HFFc6 (cell line): ENCODE results near the gene SLC26A11. TPM values are rescaled to one million over a fixed set of nuclear protein-coding genes. Genes with fewer than 3 reads are reported as not detected.

Experiments
- DNase-seq: peaks from one replicate; pipeline ENCODE4 v3.0.0-alpha.2; 2018
- H3K27ac Mint-ChIP-seq: 2 replicates; pipeline ENCODE4 v1.8.0; 2020; ENCODE audit warnings: mild to moderate bottlenecking, mixed read lengths
- H3K27me3 Mint-ChIP-seq: 2 replicates; pipeline ENCODE4 v1.8.0; 2021; ENCODE audit warnings: mild to moderate bottlenecking, moderate library complexity, mixed read lengths; ENCODE audit not compliant: insufficient read depth
- H3K36me3 Mint-ChIP-seq: 2 replicates; pipeline ENCODE4 v1.8.0; 2021; ENCODE audit warnings: low read depth, mixed read lengths
- H3K4me1 Mint-ChIP-seq: 2 replicates; pipeline ENCODE4 v1.8.0; 2020; ENCODE audit warnings: low read depth, mixed read lengths
- H3K4me3 Mint-ChIP-seq: 2 replicates; pipeline ENCODE4 v1.8.0; 2020; ENCODE audit warnings: mild to moderate bottlenecking, moderate library complexity, mixed read lengths
- H3K9me3 Mint-ChIP-seq: 2 replicates; pipeline ENCODE4 v1.8.0; 2020; ENCODE audit warnings: mild to moderate bottlenecking, mixed read lengths
- total RNA-seq, 6 experiments: library from RNA; stranded (reverse); fragmentation: NEBNext Ultra II Directional; extraction: Animal tissue kit (Norgen Biotek cat#: 25700); gene quantifications; 2 replicates in 1 of 6; 3 replicates in 5 of 6; pipeline ENCODE4 v1.2.3, GENCODE V29; 2021
- TF ChIP-seq, protein P1 (sequence below): fragments of 200-600 bp; sonication (generic); IDR thresholded peaks from 2 replicates; pipeline ENCODE4 v1.5.0; 2021; ENCODE audit warnings: antibody characterized with exemption, mild to moderate bottlenecking

The SLC26A11 gene
- total RNA-seq, 6 experiments from 2014 or later: 11.4 to 13.6 (median 12.5) TPM

DNA sequence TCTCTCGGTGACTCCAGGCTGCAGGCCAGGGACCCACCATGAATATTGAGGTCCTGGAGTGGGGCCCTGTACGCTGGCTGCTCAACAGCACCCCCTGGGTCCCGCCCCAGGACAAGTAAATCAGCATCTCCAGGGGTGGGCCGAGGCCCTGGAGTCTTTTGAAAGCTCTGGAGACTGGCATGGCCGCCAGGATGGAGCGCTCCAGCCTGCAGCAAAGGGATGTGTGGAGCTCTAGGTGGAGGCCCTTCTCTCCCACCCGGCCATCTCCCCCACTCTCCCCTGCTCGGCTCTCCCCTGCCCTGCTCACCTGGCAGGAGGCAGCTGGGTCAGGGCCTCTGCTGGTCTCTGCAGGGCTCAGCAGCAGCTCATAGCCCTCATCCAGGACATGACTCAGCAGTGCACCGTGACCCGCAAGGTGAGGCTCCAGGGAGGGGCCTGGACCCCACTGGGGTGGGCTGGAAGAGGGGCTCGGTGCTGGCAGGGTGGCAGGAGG, 16.7 kb upstream of the SLC26A11 start:
- Mint-ChIP-seq H3K9me3 (no peaks in the 10 kb centered on the region), H3K4me1 (no peaks in the 10 kb centered on the region), H3K27me3 (no peaks in the 10 kb centered on the region; the same call in none of the 2 replicates), H3K36me3 (no peaks in the 10 kb centered on the region), H3K27ac (no peak overlapping the region), H3K4me3 (no peak overlapping the region)
- TF ChIP-seq, protein P1, sequence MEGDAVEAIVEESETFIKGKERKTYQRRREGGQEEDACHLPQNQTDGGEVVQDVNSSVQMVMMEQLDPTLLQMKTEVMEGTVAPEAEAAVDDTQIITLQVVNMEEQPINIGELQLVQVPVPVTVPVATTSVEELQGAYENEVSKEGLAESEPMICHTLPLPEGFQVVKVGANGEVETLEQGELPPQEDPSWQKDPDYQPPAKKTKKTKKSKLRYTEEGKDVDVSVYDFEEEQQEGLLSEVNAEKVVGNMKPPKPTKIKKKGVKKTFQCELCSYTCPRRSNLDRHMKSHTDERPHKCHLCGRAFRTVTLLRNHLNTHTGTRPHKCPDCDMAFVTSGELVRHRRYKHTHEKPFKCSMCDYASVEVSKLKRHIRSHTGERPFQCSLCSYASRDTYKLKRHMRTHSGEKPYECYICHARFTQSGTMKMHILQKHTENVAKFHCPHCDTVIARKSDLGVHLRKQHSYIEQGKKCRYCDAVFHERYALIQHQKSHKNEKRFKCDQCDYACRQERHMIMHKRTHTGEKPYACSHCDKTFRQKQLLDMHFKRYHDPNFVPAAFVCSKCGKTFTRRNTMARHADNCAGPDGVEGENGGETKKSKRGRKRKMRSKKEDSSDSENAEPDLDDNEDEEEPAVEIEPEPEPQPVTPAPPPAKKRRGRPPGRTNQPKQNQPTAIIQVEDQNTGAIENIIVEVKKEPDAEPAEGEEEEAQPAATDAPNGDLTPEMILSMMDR: peak; percentile 33; the same call in 1 of the 2 replicates
- DNase-seq: no peak

DNA sequence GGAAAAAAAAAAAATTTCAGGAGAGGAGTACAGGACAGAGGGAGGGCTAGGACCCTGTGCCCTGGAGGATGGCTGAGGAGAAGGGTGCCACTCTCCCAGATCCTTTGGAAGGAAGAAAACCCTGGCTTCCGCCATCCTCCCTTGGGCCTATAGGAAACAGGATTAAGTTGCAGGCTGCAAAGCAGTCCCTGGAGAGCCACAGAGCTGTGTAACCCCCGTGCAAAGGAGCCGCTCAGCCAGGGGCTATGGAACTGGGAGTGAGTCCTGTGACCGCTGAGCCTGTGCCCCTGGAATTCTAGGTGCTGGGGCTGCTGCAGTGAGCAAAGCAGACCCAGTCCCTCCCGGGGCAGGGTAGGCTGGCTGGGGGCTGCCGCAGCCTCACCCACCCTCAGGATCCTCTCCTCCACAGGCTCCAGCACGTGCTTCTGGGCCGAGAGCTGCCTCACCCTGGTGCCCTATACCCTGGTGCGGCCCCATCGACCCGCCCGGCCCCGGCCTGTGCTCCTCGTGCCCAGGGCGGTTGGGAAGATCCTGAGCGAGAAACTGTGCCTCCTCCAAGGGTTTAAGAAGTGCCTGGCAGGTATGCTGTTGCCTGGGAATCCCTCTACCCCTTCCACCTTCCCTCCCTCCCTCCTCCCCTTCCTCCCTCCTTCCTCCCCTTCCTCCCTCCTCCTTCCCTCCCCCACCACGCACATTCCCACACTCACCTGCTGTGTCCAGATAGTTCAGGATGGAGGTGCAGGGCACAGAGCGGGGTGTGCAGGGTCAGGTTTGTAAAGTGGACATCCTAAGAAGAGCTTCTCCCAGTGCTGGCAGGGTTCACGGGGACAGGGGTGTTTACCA, 15.4 kb upstream of the SLC26A11 start:
- Mint-ChIP-seq H3K27ac (no peak overlapping the region), H3K9me3 (no peaks in the 10 kb centered on the region), H3K4me3 (no peak overlapping the region), H3K27me3 (no peaks in the 10 kb centered on the region; the same call in none of the 2 replicates), H3K4me1 (no peaks in the 10 kb centered on the region), H3K36me3 (no peaks in the 10 kb centered on the region)
- DNase-seq: no peak
- TF ChIP-seq, protein P1: no peak

DNA sequence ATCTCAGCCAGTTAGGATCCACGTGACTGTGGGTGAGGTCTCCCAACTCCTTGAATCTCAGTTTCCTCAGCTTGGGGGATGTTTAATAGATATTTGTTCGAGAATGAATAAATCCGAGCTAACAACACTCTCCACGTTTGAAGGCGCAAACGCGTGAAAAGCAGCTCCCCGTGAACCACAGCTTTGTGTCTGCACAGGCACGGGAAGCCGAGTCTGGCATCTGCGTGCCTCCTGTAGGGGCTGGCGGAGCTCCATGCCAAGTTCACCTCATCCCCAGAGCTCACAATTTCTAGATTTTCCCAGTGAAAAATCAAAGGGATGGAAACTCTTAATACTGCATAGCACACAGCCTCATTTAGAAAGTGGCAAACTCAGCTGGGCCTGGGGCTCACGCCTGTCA, 14.4 kb upstream of the SLC26A11 start:
- H3K4me1 Mint-ChIP-seq: no peaks in the 10 kb centered on the region
- TF ChIP-seq, protein P1: no peak
- no peaks in the 10 kb centered on the region for H3K9me3 Mint-ChIP-seq
- no peak for DNase-seq
- no peaks in the 10 kb centered on the region; the same call in none of the 2 replicates for H3K27me3 Mint-ChIP-seq
- H3K4me3 Mint-ChIP-seq: no peak overlapping the region
- peaks cover 5% of the 10 kb centered on the region for H3K36me3 Mint-ChIP-seq
- no peak overlapping the region for H3K27ac Mint-ChIP-seq

DNA sequence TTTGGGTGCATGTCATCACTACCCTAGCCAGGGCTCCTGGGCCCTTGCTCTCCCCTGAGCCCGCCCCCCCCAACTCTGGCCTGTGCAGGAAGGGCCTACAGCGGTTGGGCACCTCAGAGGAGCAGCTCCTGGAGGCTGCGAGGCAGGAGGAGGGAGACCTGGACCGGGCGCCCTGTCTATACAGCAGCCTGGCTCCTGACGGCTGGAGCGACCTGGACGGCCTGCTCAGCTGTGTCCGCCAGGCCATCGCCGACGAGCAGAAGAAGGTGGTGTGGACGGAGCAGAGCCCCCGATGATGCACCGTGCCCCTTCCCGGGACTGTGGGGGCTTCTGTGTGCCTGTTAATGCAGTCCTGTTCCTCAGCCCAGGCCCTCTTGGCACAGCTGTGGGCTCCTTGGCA, 12.2 kb upstream of the SLC26A11 start:
- no peak for DNase-seq
- Mint-ChIP-seq H3K36me3 (peaks cover 12% of the 10 kb centered on the region), H3K4me3 (no peak overlapping the region), H3K27me3 (no peaks in the 10 kb centered on the region; the same call in none of the 2 replicates), H3K9me3 (no peaks in the 10 kb centered on the region), H3K27ac (no peak overlapping the region), H3K4me1 (no peaks in the 10 kb centered on the region)
- TF ChIP-seq, protein P1: no peak

DNA sequence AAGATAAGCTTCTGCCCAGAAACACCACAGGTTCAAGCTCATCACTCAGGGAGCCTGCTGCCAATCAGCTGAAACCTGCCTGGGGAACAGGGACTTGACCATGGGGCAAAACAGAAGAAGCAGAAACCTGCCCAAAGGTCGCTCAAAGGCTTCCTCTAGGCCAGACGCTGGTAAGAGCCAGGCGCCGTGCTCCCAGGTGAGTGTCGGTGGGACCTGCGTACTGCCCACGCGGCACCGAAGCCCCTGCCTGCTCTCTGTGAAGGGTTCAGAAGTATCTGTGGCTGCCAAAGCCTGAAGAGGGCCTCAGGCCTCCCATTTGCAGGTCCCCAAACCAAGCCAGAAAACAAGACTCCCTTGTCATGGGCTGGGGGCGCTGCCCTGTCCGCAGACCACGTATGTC, 10.5 kb upstream of the SLC26A11 start:
- TF ChIP-seq, protein P1: no peak

More for the DNA sequence above, 10.5 kb upstream of the SLC26A11 start:
- DNase-seq: no peak
- H3K36me3 Mint-ChIP-seq: peaks cover 12% of the 10 kb centered on the region
- no peak overlapping the region for H3K4me3 Mint-ChIP-seq
- no peaks in the 10 kb centered on the region; the same call in 1 of the 2 replicates for H3K27me3 Mint-ChIP-seq
- H3K4me1 Mint-ChIP-seq: no peaks in the 10 kb centered on the region
- no peak overlapping the region for H3K27ac Mint-ChIP-seq
- H3K9me3 Mint-ChIP-seq: no peaks in the 10 kb centered on the region
